Ishikawa (cell line): ENCODE measurements around the gene UBE2D3.

Source experiments
- CEBPB ChIP-seq: IDR thresholded peaks from 2 replicates; pipeline ENCODE4 v1.6.1; 2012
- CREB1 ChIP-seq: IDR thresholded peaks from 2 replicates; pipeline ENCODE4 v1.6.1; 2012; ENCODE audit warnings: low read depth
- EGR1 ChIP-seq: IDR thresholded peaks from 2 replicates; pipeline ENCODE4 v1.6.1; 2012
- EP300 ChIP-seq: IDR thresholded peaks from 2 replicates; pipeline ENCODE4 v1.6.1; 2012; ENCODE audit warnings: borderline replicate concordance
- FOXM1 ChIP-seq: IDR thresholded peaks from 2 replicates; pipeline ENCODE4 v1.6.1; 2012; ENCODE audit warnings: low read depth, borderline replicate concordance
- MAX ChIP-seq: IDR thresholded peaks from 2 replicates; pipeline ENCODE4 v1.6.1; 2012
- NFIC ChIP-seq: IDR thresholded peaks from 2 replicates; pipeline ENCODE4 v1.6.1; 2012
- RAD21 ChIP-seq: IDR thresholded peaks from 2 replicates; pipeline ENCODE4 v1.6.1; 2012; ENCODE audit warnings: low read depth
- TAF1 ChIP-seq: IDR thresholded peaks from 2 replicates; pipeline ENCODE4 v1.6.1; 2012; ENCODE audit warnings: low read depth, mild to moderate bottlenecking
- TCF12 ChIP-seq: IDR thresholded peaks from 2 replicates; pipeline ENCODE4 v1.6.1; 2012; ENCODE audit warnings: low read depth
- TEAD4 ChIP-seq: IDR thresholded peaks from 2 replicates; pipeline ENCODE4 v1.6.1; 2012
- USF1 ChIP-seq: IDR thresholded peaks from 2 replicates; pipeline ENCODE4 v1.6.1; 2012
- YY1 ChIP-seq: IDR thresholded peaks from 2 replicates; pipeline ENCODE4 v1.6.1; 2012; ENCODE audit warnings: low read depth
- ZBTB7A ChIP-seq: IDR thresholded peaks from 2 replicates; pipeline ENCODE4 v1.6.1; 2012; ENCODE audit warnings: low read depth
- TF ChIP-seq, protein P1 (sequence below): IDR thresholded peaks from 2 replicates; pipeline ENCODE4 v1.6.1; 2012; ENCODE audit warnings: low read depth, mild to moderate bottlenecking

UBE2D3 gene

DNA sequence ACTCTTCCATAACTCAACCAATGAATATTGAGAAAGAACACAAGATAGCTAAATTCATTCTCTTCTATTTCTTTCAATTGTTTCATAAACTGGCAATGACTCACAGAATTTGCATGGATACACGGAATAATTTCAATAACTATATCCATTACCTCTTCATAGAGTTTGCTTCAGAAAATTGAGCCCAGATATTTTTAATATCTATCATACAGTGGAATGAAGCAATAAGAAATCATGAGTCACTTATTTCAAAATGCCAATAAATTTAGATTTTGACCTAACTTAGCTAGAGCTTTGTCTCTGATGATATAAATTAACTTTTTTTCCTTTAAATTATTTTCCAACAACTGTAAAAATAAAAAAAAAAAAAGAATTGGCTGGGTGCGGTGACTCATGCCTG lies 44.3 kb downstream of the UBE2D3 start:
- TF ChIP-seq FOXM1 (no peak), CEBPB (no peak), EP300 (no peak), RAD21 (no peak), EGR1 (no peak), TEAD4 (no peak), ZBTB7A (no peak), MAX (no peak), TCF12 (no peak), CREB1 (no peak)
- TF ChIP-seq, protein P1, sequence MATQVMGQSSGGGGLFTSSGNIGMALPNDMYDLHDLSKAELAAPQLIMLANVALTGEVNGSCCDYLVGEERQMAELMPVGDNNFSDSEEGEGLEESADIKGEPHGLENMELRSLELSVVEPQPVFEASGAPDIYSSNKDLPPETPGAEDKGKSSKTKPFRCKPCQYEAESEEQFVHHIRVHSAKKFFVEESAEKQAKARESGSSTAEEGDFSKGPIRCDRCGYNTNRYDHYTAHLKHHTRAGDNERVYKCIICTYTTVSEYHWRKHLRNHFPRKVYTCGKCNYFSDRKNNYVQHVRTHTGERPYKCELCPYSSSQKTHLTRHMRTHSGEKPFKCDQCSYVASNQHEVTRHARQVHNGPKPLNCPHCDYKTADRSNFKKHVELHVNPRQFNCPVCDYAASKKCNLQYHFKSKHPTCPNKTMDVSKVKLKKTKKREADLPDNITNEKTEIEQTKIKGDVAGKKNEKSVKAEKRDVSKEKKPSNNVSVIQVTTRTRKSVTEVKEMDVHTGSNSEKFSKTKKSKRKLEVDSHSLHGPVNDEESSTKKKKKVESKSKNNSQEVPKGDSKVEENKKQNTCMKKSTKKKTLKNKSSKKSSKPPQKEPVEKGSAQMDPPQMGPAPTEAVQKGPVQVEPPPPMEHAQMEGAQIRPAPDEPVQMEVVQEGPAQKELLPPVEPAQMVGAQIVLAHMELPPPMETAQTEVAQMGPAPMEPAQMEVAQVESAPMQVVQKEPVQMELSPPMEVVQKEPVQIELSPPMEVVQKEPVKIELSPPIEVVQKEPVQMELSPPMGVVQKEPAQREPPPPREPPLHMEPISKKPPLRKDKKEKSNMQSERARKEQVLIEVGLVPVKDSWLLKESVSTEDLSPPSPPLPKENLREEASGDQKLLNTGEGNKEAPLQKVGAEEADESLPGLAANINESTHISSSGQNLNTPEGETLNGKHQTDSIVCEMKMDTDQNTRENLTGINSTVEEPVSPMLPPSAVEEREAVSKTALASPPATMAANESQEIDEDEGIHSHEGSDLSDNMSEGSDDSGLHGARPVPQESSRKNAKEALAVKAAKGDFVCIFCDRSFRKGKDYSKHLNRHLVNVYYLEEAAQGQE: no peak

GRCh38 chr4:102781570-102781969 lies 45.8 kb downstream of the UBE2D3 start:
- TF ChIP-seq USF1 (no peak), CEBPB (no peak), YY1 (no peak), TAF1 (no peak), TCF12 (no peak), TEAD4 (no peak), NFIC (no peak), EGR1 (no peak), MAX (no peak), ZBTB7A (no peak), CREB1 (no peak), FOXM1 (no peak), RAD21 (no peak)
- TF ChIP-seq, protein P1: no peak

DNA sequence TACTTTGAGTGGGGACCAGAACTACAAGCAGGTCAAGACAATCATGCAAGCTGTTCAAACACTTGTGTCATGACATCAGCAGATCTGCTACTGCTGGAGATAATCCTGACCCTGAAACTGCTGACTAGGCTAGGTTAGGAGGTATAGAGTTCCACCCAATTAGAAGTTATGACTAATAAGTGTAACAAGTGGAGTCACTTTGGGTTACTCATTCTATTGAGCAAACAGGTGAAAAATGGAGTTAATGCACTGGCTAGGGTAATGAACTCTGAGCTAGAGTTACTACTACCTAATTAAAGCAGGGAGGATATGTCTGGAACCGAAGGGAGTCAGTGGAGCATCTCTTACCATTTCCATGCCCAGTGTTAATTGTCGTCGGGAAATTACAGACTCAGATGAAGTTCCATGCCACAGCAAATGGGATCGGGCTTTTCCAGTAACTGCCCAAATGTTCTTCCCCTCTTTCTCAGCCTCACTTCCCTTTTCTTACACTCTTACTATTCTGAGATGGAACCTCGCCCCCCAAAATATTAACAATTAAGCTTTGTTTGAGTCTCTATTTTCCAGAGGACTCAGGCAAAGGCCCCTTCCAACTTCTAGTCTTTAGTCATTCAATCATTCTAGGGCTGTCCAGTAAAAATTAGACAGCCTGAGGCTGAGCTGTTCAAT lies 46.7 kb downstream of the UBE2D3 start:
- TF ChIP-seq RAD21 (no peak), TAF1 (no peak), TEAD4 (no peak), NFIC (no peak), YY1 (no peak), FOXM1 (no peak), MAX (no peak), CREB1 (no peak)

DNA sequence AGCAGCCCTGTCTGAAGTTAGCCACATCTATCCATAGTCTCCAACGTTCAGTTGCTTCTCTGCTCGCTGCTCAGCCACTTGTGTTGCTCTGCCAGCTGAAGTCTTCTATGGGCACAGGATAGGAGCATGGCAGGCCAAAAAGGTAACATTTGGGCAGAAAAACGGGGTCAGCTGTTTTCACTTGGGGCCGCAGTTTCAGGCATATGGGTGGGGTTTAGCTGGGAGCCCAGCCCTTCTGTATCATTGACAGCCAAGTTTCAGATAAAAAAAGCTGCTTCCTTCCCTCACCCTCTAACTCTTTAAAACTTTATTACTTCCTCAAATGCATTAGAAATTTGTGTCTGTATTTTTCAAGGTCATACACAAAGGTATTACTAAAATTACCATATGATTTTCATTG lies 48.1 kb downstream of the UBE2D3 start:
- TF ChIP-seq USF1 (no peak), TAF1 (no peak), RAD21 (no peak), YY1 (no peak), EGR1 (no peak), TEAD4 (no peak), MAX (no peak), TCF12 (no peak), NFIC (no peak), CEBPB (no peak), FOXM1 (no peak), ZBTB7A (no peak), CREB1 (no peak), EP300 (no peak)
- TF ChIP-seq, protein P1: no peak
